GM18909 (cell line): Measurements from ENCODE around the gene FKBP4.
A peak's percentile ranks its signal among the peaks of the same experiment; 100 is the strongest.

ENCODE experiments used
- ATAC-seq: cut with Tn5 transposase; IDR thresholded peaks from one replicate; pipeline ENCODE4 v1.9.1; 2021; ENCODE audit warnings: mild to moderate bottlenecking; ENCODE audit not compliant: unreplicated experiment, poor library complexity

Gene FKBP4

GRCh38 chr12:2811801-2812200, 17.0 kb downstream of the FKBP4 start:
- no peak for ATAC-seq

- ATAC-seq, result peak; percentile 94
Measured at GRCh38 chr12:2812290-2813213, 17.8 kb downstream of the FKBP4 start, which contains the start of gene ITFG2. TSS of gene ITFG2 (plus strand) at chr12:2812668. CDS start at chr12:2812761, 93 bp downstream.

- peak; percentile 30 for ATAC-seq
Measured at GRCh38 chr12:2813214-2814185, 18.7 kb downstream of the FKBP4 start.

- no peak for ATAC-seq
Measured at GRCh38 chr12:2819810-2820209, 25.0 kb downstream of the FKBP4 start.

GRCh38 chr12:2820432-2820831, 25.7 kb downstream of the FKBP4 start:
- no peak for ATAC-seq

- ATAC-seq, result no peak
Measured at GRCh38 chr12:2823483-2823882, 28.7 kb downstream of the FKBP4 start.

GRCh38 chr12:2824541-2824940, 29.8 kb downstream of the FKBP4 start:
- ATAC-seq, result no peak

GRCh38 chr12:2825132-2825531, 30.4 kb downstream of the FKBP4 start:
- no peak for ATAC-seq

GRCh38 chr12:2826036-2826435, 31.3 kb downstream of the FKBP4 start:
- no peak for ATAC-seq

- ATAC-seq, result no peak
Measured at GRCh38 chr12:2826721-2827515, 32.1 kb downstream of the FKBP4 start.

GRCh38 chr12:2829275-2829674, 34.5 kb downstream of the FKBP4 start:
- no peak for ATAC-seq

GRCh38 chr12:2832550-2833127, 37.9 kb downstream of the FKBP4 start:
- ATAC-seq, result no peak

- no peak for ATAC-seq
Measured at GRCh38 chr12:2833327-2833726, 38.6 kb downstream of the FKBP4 start.

- ATAC-seq, result no peak
Measured at GRCh38 chr12:2833810-2834209, 39.0 kb downstream of the FKBP4 start.

GRCh38 chr12:2834581-2835491, 40.1 kb downstream of the FKBP4 start, which contains the start of gene NRIP2:
TSS of gene NRIP2 (minus strand) at chr12:2835035. CDS start at chr12:2834983, 52 bp downstream.
- no peak for ATAC-seq

GRCh38 chr12:2835691-2836403, 41.1 kb downstream of the FKBP4 start:
- ATAC-seq, result no peak

- no peak for ATAC-seq
Measured at GRCh38 chr12:2836574-2836973, 41.8 kb downstream of the FKBP4 start.

GRCh38 chr12:2841056-2841650, 46.4 kb downstream of the FKBP4 start:
- ATAC-seq, result no peak
